Spleen (tissue), 7 donors: Measurements from ENCODE around the gene AGMO.

Experiments
- POLR2A ChIP-seq, 3 donors: fragments of 450-650 bp; IDR thresholded peaks; one replicate each; pipeline ENCODE4 v1.5.1; 2017; ENCODE audit warnings: antibody characterized with exemption in 3 of 3, mild to moderate bottlenecking in 1 of 3
- POLR2AphosphoS5 ChIP-seq, 3 donors: sonication (generic); formaldehyde crosslinking; IDR thresholded peaks; one replicate each; pipeline ENCODE4 v1.5.1; 2017; ENCODE audit warnings: antibody characterized with exemption in 3 of 3
- TF ChIP-seq, protein P1 (sequence below), 11 experiments: fragments of 200-600 bp in 7 of 11; fragments of 450-650 bp in 4 of 11; sonication (generic) in 4 of 11; IDR thresholded peaks in 8 of 11; conservative IDR thresholded peaks in 3 of 11; 1 replicate in 7 of 11; 2 replicates in 4 of 11; pipeline versions ENCODE4 v1.4.0 to v1.8.0; 2016 to 2021; ENCODE audit warnings: antibody characterized with exemption in 11 of 11, inconsistent platforms in 4 of 11, mild to moderate bottlenecking in 1 of 11
- donor health status: DM: no; HTN: no; CAD: no; lungs with moderate emphysema.
- donor health status: DM: no; HTN: no; CAD: no.
- donor health status: DM: no; HTN: no; CAD: no.

- TF ChIP-seq, protein P1, sequence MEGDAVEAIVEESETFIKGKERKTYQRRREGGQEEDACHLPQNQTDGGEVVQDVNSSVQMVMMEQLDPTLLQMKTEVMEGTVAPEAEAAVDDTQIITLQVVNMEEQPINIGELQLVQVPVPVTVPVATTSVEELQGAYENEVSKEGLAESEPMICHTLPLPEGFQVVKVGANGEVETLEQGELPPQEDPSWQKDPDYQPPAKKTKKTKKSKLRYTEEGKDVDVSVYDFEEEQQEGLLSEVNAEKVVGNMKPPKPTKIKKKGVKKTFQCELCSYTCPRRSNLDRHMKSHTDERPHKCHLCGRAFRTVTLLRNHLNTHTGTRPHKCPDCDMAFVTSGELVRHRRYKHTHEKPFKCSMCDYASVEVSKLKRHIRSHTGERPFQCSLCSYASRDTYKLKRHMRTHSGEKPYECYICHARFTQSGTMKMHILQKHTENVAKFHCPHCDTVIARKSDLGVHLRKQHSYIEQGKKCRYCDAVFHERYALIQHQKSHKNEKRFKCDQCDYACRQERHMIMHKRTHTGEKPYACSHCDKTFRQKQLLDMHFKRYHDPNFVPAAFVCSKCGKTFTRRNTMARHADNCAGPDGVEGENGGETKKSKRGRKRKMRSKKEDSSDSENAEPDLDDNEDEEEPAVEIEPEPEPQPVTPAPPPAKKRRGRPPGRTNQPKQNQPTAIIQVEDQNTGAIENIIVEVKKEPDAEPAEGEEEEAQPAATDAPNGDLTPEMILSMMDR (IDR thresholded peaks at IDR 0.05 in 8 of 11, conservative IDR thresholded peaks at IDR 0.05 in 3 of 11), result no peak
- TF ChIP-seq POLR2A (IDR thresholded peaks at IDR 0.05) (no peak), POLR2AphosphoS5 (IDR thresholded peaks at IDR 0.05) (no peak)
Observed at GRCh38 chr7:15527648-15528047, 34.2 kb downstream of the AGMO start.
